GM19324 (cell line): ENCODE measurements around the gene PLSCR2.
"Not testable (repeated sequence)": the region's sequence is repeated elsewhere in the genome, so short reads cannot be mapped to it uniquely, and the experiment has no call there.

ENCODE experiments used
- ATAC-seq: cut with Tn5 transposase; IDR thresholded peaks from one replicate; pipeline ENCODE4 v1.9.1; 2021; ENCODE audit warnings: mild to moderate bottlenecking, moderate library complexity; ENCODE audit not compliant: unreplicated experiment, low FRiP score

The PLSCR2 gene

DNA sequence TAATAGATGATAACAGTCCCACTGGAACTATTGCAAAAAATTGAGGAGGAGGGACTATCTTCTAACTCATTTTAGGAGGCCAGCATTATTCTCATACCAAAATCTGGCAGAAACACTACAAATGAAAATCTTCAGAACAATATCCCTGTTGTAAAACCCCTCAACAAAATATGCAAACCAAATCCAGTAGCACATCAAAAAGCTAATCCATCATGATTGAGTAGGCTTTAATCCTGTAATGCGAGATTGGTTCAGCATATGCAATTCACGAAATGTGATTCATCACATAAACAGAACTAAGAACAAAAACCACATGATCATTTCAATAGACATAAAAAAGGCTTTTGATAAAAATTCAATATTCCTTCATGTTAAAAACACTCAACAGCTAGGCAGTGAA lies 23.9 kb upstream of the PLSCR2 start:
- ATAC-seq, result no peak

DNA sequence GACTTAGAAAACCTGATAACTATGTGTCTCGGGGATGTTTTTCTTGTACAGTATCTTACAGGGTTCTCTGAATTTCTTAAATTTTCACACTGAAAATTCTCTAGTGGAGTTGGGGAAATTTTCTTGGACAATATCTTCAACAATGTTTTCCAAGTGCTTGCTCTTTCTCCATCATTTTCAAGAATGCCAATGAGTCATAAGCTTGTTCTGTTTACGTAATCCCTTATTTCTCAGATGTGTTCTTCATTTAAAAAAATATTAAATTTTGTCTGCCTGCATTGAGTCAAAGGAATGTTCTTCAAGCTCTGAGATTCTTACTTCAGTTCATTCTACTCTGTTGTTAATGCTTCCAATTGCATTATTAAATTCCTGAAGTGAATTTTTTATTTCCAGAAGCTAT lies 21.9 kb upstream of the PLSCR2 start:
- no peak for ATAC-seq

DNA sequence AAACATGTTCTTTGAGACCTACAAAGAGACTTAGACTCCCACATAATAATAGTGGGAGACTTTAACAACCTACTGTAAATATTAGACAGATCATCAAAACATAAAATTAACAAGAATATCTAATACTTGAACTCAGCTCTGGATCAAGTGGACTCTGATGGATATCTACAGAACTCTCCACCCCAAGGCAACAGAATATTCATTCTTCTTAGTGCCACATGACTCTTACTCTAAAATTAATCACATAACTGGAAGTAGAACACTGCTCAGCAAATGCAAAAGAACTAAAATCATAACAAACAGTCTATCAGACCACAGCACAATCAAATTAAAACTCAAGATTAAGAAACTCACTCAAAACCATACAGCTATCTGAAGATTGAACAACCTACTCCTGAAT lies 15.9 kb upstream of the PLSCR2 start:
- no peak for ATAC-seq

DNA sequence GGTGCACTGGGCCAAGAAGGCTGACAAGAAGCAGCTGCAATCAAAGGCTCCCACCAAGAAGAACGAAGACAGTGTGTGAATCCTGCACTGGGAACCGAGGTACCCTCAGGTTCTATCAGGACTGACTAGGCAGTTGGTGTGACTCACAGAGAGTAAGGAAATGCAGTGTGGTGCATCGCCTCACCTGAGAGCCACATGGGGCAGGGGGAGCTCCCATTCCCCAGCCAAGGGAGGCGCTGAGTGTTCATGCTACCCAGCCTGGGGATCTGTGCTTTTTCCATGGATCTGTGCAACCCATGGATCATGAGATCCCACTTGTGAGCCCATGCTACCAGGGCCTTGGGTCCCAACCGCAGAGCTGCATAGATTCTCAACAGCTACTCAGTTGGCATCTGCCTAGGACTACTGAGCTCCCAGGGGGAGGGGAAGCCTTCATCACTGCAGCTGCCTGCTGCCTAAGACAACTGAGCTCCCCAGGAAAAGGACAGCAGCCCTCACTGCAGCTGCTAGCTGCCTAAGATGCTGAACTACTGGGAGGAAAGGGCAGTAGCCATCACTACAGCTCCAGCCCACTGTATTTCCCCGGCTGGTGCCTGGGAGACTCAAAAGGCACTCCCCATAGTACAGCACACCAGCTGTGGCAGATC lies 6.9 kb upstream of the PLSCR2 start:
- ATAC-seq, result no peak

DNA sequence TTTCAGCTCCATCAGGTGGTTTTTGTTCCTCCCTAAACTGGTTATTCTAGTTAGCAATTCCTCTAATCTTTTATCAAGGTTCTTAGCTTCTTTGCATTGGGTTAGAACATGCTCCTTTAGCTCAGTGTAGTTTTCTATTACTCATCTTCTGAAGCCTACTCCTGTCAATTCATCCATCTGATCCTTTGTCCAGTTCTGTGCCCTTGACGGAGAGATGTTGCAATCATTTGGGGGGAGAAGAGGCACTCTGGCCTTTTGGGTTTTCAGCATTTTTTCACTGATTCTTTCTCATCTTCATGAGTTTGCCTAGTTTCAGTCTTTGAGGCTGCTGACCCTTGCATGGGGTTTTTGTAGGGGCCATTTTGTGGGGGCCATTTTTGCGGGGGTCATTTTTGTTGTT lies 5.6 kb upstream of the PLSCR2 start:
- not testable (repeated sequence) for ATAC-seq

DNA sequence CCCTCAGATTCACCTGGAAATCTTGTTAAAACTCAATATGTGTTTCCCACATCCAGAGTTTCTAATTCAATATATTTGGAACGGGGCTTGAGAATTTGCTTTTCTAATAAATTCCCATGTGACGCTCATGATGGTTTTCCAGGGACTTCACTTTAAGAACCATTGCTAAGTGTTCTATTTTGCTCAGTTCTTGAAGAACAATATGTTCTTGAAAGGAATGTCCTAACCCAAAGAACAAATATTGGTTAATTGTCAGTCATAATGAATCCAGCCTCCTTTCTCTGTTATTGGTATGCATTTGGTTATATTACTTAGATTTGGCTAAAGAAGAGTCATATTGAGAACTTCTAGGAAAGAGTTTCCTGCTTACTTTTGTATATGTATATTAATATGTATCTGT lies 4.4 kb upstream of the PLSCR2 start:
- no peak for ATAC-seq

DNA sequence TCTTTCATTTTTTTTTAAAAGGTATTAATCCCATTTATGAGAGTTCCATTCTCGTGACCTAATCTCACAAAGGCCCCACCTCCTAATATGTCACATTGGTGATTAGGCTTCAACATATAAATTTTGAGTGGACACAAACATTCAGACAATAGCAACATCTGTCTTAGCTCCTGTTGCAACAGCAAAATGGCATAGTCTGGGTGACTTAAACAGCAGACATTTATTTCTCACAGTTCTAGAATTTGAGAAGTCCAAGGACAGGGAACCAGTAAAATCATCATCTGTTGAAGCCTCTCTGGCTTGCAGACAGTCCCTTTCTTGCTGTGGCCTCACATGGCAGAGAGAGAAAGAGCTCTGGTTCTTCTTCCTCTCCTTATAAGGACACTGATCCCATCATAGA lies 3.2 kb upstream of the PLSCR2 start:
- ATAC-seq, result no peak

DNA sequence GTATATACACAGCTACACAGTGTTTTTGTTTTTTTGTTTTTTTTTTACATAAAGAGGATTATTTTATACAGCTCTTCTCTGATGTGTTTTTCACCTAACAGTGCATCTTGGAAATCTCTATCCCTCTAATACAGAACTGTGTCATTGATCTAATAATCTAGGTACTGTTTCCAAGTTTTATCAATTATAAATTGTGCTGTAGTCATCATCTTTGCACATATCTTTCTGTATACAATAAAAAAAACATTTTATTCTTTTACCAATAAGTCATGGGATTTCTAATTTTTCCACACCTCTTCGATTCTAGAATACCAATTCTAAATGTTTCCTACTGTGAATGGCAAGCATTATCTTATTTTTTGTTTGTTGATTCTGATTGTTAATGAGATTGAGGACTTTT lies 1.7 kb upstream of the PLSCR2 start:
- ATAC-seq, result no peak

DNA sequence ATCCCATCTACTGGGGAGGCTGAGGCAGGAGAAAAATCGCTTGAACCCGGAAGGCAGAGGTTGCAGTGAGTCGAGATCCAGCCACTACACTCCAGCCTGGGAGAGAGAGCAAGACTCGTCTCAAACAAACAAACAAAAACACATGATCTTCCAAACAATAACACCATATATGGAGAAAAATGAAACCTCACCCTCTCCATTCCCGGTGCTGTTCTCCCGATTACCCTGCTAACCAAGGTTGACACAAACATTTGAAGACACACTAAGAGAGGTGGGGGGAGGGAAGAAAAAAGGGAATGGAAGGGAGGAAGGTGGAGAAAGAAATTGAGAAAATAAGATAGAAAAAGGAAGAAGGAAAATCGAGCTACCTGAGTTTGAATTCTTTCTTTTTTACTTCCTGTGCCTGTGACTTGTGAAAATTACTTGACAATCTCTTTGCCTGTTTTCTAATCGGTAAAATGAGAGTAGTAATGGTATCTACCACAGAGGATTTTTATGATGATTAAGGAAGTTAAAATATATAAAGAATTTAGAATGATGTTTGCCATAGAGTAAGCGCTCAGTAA lies 1.1 kb upstream of the PLSCR2 start:
- no peak for ATAC-seq

DNA sequence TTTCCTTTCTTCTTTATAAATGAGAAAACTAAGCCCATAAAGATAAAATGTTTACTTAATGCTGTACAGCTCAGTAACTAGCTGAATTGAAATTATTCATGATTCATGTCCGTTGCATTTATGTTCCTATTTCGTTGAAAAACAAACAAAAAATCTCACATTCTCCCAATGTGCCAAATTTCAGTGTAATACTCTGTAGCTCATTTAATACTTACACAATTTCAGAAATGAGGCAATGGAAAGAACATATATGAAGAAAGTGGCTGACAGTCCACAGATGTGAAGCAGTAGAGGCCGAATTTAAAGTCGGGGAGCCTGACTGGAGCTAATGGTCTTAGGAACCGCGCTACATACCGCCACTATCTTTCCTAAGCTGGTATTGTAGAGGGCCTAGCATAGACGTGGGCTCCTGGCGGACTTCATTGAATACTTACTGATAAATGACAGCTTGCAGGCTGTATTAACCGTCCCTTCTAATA lies 651 bp downstream of the PLSCR2 start:
- ATAC-seq, result no peak

DNA sequence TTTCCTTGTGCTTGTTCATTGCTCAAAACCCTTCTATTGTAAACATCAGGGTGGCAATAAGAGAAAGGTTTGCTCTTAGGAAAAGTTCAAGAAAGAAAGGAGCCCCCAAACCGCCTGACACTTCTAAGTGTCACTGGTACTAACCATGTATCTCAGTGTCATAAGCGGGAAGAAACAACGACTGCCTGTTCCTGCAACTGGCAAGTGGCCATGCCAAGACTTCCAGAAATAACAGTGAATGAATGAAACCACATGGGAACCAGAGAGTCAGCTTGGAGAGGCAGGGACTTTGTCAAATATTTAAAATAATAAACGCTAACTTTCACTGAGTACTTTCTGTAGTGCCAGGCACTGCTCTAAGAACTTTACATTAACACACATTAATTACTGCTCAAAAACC lies 1.1 kb downstream of the PLSCR2 start:
- no peak for ATAC-seq

DNA sequence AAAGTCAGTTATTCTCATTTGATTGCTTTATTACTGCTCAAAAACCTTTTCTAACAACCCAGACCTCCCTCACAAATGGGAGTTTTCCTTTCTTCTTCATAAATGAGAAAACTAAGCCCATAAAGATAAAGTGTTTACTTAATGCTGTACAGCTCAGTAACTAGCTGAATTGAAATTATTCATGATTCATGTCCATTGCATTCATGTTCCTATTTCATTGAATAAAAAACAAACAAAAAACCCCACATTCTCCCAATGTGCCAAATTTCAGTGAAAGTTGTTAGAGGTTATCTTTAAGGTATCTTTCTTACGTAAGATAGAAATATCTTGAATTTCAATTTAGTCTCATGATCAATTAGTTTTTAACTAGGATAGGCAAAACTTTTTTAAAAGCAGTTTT lies 2.8 kb downstream of the PLSCR2 start:
- ATAC-seq, result no peak

DNA sequence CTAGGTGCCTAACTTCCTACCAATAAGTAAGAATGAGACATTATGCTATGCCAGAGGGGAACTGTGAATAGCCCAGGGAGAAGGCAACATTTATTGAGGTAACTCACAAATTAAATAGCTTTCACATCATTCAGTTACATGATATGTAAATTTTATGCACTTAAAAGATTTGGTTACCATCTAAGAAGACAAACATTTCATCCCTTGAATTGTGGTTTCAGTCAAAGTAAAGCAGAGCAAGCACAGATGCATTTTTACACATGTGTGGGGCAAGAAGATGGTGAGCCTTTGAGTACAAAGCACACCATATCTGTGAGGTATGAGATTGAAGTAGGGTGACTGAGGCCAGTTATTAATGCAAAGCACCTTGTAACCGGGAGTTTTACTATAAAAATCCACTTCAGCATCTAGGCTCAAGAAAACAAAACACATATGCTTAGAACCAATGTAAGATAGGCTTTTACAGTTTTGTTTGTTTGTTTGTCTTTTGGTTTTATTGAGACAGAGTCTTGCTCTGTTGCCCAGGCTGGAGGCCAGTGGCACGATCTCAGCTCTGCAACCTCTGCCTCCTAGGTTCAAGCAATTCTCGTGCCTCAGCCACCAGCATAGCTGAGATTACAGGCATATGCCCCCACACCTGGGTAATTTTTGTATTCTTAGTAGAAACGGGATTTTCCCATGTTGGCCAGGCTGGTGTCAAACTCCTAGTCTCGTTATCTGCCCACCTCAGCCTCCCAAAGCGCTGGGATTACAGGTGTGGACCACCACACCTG lies 3.5 kb downstream of the PLSCR2 start:
- no peak for ATAC-seq

DNA sequence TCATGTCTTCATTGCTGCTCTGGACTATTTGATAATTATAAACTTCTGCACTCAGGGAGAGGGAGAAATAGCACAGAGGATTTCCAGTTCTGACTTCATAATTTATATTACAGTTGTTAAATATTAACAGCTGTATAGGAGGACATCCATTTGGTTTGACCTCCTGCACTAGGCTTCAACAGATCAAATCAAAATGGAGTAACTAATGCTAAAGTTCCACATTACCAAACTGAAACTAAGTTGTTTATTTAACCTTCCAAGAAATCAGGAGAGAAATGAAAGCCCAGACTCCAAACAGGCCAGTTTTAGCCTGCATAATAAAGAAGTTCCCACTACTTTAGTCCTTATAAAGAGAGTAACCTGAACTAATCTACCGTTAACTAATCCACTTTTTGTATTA lies 4.6 kb downstream of the PLSCR2 start:
- no peak for ATAC-seq

DNA sequence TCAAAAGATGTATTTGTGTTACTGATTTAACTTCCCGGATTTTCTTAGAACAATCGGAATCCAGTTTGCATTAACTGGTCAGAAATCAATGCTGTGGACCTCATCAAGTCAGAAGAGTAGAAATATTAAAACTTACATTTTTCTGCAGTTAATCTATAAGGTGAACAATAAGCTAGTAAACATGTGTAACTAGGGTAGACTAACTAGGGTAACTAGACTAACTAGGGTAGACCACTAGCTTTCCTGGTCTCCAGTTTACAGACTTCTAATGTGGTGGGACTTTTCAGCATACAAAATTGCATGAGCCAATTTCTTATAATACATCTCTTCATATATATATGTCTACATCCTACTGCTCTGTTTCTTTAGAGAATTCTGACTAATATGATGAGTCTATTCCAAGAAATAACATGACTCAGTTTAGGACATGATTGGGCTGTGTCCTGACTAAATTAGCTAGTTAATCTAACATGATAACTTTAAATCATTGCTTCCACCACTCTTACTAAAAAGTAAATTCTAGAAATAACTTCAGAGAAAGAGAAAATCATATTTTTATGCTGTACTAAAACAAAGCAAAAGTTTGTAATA lies 5.3 kb downstream of the PLSCR2 start:
- no peak for ATAC-seq

DNA sequence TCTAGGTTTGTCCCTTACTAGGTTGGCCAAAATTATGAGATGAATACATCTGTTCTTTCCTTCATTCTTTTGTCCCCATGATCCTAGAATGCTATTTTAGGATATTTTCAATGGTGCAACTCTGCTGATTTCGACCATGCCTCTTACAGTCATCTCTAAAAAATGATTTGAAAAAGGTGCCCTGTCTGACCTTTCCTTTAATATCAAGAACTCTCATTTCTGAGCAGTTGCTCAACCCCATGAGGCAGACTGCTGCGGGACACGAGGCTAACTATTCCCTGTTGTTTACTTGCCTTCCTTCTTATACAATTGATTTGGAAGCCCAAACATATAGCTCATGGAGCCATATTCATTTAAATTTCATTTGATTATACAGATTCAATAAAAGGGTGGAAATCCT lies 14.6 kb downstream of the PLSCR2 start:
- ATAC-seq, result no peak

DNA sequence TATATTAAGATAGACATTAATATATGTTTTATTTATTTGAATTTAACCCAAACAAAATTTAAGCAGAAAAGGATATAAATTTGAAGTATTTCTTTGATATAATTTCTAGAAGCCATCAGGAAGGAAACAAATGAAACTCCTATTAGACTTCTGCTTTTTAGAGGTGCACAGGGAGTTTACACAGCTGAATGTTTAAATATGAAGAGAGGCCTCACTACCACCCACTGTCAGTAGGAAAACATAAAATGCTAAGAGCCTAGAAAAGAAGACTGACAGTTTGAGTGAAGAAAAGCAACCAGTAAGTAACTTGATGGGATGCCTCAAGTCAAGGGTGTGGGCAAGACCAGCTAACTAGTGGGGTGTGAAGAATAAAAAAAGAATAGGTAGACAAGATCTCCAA lies 19.7 kb downstream of the PLSCR2 start:
- no peak for ATAC-seq

DNA sequence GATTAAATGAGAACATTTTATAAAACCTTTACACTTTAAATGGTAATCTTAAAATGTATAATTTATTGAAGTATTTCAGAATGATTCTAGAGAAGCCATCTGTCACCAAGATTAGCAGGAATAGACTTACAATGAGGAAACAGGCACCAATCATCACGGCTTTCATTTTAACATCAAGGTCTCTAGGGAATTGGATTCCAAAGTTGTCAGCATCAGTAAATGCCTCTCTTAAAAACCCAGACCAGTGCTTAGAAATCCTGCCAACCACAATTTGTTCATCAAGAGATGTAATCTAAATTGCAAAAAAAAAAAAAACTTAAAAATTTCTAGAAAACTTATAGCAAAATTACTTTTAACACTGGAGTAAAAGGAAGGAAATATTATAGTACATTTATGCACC lies 20.3 kb downstream of the PLSCR2 start:
- no peak for ATAC-seq

DNA sequence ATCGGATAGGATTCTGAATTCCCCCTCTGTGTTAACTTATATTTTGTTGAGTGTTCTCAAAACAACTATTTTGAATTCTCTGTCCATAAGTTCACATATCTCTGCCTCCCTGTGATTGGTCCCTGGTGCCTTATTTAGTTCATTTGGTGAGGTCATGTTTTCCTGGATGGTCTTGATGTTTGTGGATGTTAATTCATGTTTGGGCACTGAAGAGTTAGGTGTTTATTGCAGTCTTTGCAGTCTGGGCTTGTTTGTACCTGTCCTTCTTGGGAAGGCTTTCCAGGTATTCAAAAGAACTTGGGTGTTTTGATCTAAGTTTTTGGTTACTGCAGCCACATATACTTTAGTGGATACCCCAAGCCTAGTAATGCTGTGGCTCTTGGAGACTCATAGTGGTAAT lies 23.3 kb downstream of the PLSCR2 start:
- ATAC-seq, result no peak

DNA sequence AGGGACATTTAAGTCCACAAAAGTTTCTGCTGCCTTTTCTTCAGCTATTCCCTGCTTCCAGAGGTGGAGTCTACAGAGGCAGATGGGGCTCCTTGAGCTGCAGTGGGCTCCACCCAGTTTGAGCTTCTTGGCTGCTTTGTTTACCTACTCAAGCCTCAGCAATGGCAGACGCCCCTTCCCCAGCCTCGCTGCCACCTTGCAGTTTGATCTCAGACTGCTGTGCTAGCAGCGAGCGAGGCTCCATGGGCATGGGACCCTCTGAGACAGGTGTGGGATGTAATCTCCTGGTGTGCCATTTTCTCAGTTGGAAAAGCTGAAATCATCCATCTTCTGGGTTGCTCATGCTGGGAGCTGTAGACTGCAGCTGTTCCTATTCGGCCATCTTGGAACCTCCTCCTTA lies 29.1 kb downstream of the PLSCR2 start:
- not testable (repeated sequence) for ATAC-seq

DNA sequence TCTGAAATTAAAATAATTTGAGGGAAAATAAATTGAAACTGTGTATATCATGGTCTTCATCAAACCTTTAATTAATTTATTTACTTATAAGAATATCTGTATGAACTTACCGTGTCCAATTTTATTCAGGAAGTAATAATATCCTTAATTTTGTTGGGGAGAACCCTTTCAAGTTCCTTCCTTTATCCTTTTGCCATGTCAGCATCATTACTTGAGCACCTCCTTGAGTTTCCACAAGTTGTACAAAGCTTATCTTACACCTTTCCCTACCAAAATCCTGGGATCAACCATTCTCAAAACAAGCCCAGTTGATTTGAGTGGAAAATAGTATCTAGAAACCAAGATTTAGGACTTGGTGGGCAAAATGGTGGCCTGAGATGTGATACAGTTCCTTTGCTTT lies 37.3 kb downstream of the PLSCR2 start:
- no peak for ATAC-seq

DNA sequence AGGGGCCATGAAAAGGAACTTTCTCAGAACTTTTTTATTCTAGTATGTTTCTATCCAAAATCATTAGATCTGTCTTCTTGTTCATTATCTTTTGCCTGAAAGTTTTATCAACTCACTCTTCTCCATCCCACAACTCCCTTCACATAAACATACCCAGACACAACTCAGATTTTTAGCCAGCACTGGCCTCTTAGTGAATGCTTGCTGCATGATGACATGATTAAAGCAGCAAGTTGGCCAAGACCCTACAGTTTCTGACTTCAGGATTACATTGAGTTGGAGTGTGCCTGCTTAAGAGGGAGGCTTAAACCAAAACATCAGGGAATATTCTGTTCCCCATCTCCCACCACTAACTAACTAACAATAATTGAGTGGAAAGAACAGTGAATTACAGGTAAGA lies 38.1 kb downstream of the PLSCR2 start:
- ATAC-seq, result no peak
